ENCODE data around the gene CALR. TPM values are rescaled to one million over a fixed set of nuclear protein-coding genes. Genes with fewer than 3 reads are reported as not detected.
"Not testable (repeated sequence)": the region's sequence is repeated elsewhere in the genome, so short reads cannot be mapped to it uniquely, and the experiment has no call there.

CALR gene
- total RNA-seq, 1 donor from 2014 or later, result 365 TPM

DNA sequence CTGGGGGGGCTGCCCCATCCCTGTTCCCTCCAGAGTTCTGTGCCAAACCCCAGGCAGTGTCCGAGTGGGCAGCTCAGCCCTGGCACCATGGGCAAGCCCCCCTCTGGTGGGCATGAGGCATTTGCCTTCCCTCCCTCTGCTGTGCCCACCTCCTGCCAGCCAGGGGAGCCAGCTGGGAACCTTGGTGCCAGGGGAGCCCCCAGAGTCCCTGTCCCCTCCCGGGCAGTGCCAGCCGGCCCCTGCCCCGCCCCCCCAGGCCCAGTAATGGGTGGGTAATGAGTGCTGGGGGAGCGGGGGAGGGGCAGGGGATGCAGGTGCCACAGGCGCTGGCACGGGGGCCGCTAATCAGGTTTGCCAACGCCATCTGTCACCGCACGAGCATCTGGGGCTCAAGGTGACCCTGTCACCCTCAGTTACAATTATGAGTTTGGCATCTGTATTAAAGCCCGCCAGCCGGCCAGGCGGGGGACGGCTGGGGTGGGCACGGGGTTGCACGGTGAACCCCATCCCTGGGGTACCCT is 36.9 kb downstream of the CALR start:
- no peak for DNase-seq
- TF ChIP-seq CTCF (IDR thresholded peaks at IDR 0.05; ENCODE audit: borderline replicate concordance), result no peak
- intact Hi-C loops (cut with micrococcal nuclease), result loop anchor here (10.0 kb wide), 1 partner anchor 290 kb away; no protein-coding TSS in a partner anchor
- Histone ChIP-seq H3K27me3 (ENCODE audit: low read depth) (no peaks in the 10 kb centered on the region), H3K36me3 (no peaks in the 10 kb centered on the region), H3K4me3 (no peak overlapping the region), H3K9me3 (replicated peaks) (no peaks in the 10 kb centered on the region), H3K27ac (replicated peaks) (no peak overlapping the region), H3K4me1 (peaks cover 9% of the 10 kb centered on the region)

DNA sequence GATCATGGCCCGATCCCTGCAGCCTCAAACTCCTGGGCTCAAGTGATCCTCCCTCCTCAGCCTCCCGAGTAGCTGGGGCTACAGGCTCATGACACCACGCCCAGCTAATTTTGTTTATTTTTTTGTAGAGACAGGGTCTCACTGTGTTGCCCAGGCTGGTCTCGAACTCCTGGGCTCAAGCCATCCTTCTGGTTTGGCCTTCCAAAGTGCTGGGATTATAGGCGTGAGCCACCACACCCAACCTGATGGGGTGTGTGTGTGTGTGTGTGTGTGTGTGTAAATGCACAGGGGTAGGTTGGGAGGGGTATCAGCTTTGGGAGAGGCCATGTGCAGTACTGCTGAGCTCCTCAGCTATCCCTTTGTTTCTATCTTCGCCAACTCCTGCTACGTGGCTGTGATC is 37.7 kb downstream of the CALR start:
- not testable (repeated sequence) for H3K36me3 ChIP-seq; H3K4me1 ChIP-seq; H3K27me3 ChIP-seq (ENCODE audit: low read depth); H3K9me3 ChIP-seq (replicated peaks); H3K27ac ChIP-seq (replicated peaks); H3K4me3 ChIP-seq; DNase-seq
- intact Hi-C loops (cut with micrococcal nuclease), result loop anchor here (10.0 kb wide), 1 partner anchor 289 kb away; no protein-coding TSS in a partner anchor

GRCh38 chr19:12979974-12980373 is 41.6 kb downstream of the CALR start:
- Histone ChIP-seq H3K4me3 (no peak overlapping the region), H3K36me3 (no peaks in the 10 kb centered on the region), H3K4me1 (peaks cover 22% of the 10 kb centered on the region), H3K27ac (replicated peaks) (no peak overlapping the region), H3K9me3 (replicated peaks) (no peaks in the 10 kb centered on the region), H3K27me3 (ENCODE audit: low read depth) (no peaks in the 10 kb centered on the region)
- intact Hi-C loops (cut with micrococcal nuclease), result loop anchor here (5.0 to 10.0 kb wide), 2 partner anchors 112 to 285 kb away; no protein-coding TSS in a partner anchor
- no peak for TF ChIP-seq CTCF (IDR thresholded peaks at IDR 0.05; ENCODE audit: borderline replicate concordance)
- DNase-seq, result no peak

- no peak for DNase-seq
- Histone ChIP-seq H3K36me3 (no peaks in the 10 kb centered on the region), H3K4me1 (peaks cover 24% of the 10 kb centered on the region), H3K9me3 (replicated peaks) (no peaks in the 10 kb centered on the region), H3K4me3 (no peak overlapping the region), H3K27me3 (ENCODE audit: low read depth) (no peaks in the 10 kb centered on the region), H3K27ac (replicated peaks) (no peak overlapping the region)
- intact Hi-C loops (cut with micrococcal nuclease), result loop anchor here (5.0 kb wide), 1 partner anchor 110 kb away; no protein-coding TSS in a partner anchor
- TF ChIP-seq CTCF (IDR thresholded peaks at IDR 0.05; ENCODE audit: borderline replicate concordance), result no peak
Measured at GRCh38 chr19:12982648-12983047, 44.2 kb downstream of the CALR start.

DNA sequence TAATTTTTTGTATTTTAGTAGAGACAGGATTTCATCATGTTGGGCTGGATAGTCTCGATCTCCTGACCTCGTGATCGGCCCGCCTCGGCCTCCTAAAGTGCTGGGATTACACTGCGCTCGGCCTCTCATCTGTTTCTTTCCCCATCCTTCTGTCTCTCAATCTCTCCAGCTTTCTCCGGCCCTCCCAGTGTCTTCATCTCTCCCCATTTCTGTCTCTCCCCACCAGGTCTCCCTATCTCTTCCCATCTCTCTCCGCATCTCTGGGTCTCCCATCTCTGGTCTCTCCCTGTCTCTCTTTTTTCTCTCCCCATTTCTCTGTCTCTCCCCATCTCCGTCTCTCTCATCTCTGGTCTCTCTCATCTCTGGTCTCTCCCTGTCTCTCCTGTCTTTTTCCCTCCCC is 44.7 kb downstream of the CALR start:
- no peak for TF ChIP-seq CTCF (IDR thresholded peaks at IDR 0.05; ENCODE audit: borderline replicate concordance)
- no peaks in the 10 kb centered on the region for H3K36me3 ChIP-seq
- H3K9me3 ChIP-seq (replicated peaks), result no peaks in the 10 kb centered on the region
- no peaks in the 10 kb centered on the region for H3K27me3 ChIP-seq (ENCODE audit: low read depth)
- DNase-seq, result no peak
- peaks cover 24% of the 10 kb centered on the region for H3K4me1 ChIP-seq
- peak overlapping the region; percentile 58 for H3K4me3 ChIP-seq
- intact Hi-C loops (cut with micrococcal nuclease), result loop anchor here (5.0 kb wide), 1 partner anchor 109 kb away; no protein-coding TSS in a partner anchor
- H3K27ac ChIP-seq (replicated peaks), result no peak overlapping the region

DNA sequence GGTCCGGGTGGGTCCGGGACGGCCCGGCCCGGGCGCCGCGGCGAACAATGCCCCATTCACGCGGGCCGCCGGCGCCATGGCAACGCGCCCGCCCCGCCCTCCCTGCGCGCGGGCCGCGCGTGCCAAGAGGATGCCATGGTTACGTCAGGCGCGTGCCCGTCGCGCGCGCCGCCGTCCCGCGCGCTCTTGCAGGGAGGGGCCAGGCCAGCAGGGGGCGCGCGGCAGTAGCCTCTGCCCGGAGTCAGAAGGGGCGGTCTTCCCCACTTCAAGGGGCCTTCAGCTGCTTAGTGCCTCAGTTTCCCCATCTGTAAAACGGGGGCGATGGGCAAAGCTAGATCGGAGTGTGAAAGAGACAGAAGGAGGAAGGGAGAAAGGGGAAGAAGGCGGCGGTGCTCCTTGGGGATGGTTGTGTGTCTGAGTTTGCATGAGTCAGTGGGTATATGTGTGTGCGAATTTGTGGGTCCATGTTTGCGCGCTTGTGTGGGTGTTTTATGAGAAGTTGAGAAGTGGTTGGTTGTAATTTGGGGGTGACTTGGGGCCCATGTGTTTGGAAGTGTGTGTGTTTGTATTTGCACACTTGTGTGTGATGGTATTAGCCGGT is 45.2 kb downstream of the CALR start:
- Histone ChIP-seq H3K4me1 (peaks cover 24% of the 10 kb centered on the region), H3K36me3 (no peaks in the 10 kb centered on the region), H3K4me3 (peak overlapping the region; percentile 58), H3K27me3 (ENCODE audit: low read depth) (no peaks in the 10 kb centered on the region), H3K27ac (replicated peaks) (no peak overlapping the region), H3K9me3 (replicated peaks) (no peaks in the 10 kb centered on the region)
- TF ChIP-seq CTCF (IDR thresholded peaks at IDR 0.05; ENCODE audit: borderline replicate concordance), result peak; percentile 97
- intact Hi-C loops (cut with micrococcal nuclease), result loop anchor here (5.0 kb wide), 1 partner anchor 109 kb away; no protein-coding TSS in a partner anchor
- peak; percentile 80 for DNase-seq

All from left ventricle myocardium inferior (tissue), 1 donor.